ENCODE results near the gene UBE2E2.
"Not testable (repeated sequence)": the region's sequence is repeated elsewhere in the genome, so short reads cannot be mapped to it uniquely, and the experiment has no call there.

UBE2E2 gene

DNA sequence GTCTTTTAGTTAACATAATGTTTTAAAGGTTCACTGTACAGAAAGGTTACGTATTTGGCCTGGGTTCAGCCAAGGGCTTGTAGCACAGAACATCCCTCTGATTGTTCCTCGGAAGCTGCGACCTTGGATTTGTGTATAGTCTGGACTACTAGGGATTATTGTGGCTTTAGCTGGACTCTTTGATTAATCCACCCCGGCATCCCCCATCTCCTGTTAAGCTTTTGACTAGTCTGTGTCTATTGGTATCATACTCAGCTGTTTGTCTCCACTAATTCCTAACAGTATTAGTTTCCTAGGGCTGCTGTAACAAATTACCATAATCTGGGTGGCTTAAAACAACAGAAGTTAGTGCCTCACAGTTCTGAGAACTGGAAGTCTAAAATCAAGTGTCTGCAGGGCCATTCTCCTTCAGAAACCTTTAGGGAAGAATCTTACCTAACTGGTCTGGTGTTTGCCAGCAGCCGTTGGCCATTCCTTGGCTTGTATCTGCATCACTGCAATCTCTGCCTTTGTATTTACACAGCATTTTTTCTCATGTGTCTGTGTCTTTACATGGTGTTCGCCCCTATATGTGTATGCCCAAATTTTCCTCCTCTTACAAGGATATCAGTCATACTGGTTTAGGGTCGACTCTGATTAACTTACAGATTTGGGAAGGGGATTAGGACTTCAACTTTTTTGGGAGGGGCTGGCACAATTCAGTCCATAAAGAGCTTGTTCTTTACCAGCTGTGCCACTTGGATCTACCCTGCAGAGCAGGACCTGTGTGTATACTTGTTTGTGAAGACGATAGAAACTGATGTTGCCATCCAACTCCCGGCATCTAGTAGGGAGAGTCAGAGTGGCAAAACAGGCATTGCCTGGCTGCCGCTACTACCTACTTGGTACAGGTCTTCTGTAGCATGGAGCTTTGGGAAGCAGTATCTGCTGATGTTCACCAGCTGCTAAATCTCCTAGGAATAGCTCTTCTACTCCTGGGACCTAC lies 117.8 kb downstream of the UBE2E2 start:
- intact Hi-C loops (cut with micrococcal nuclease), result no loop called here

DNA sequence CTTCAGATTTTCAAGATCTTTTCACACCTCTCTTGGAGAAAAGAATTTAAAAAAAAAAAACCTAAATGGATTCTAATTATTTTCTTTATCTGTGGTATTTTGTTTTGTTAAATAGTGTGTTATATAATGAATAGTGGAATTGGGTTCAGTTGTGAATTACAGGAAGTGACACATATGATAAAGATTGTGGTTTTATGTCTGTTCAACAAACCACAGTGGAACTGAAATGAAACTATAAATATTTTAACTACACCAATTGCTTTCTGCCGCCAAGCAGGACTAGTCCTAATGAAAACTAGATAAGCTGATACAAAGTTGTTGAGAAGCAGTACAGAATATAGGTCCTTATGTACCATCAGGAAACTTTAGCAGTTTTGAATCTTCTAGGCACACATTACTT lies 121.6 kb downstream of the UBE2E2 start:
- Mint-ChIP-seq H3K4me3 (no peak overlapping the region), H3K4me1 (ENCODE audit: low read depth) (no peaks in the 10 kb centered on the region), H3K27me3 (no peaks in the 10 kb centered on the region), H3K27ac (no peak overlapping the region), H3K9me3 (no peaks in the 10 kb centered on the region), H3K36me3 (ENCODE audit: low read depth) (no peaks in the 10 kb centered on the region)
- intact Hi-C loops (cut with micrococcal nuclease), result no loop called here

More for the DNA sequence above, 117.8 kb downstream of the UBE2E2 start:
- Mint-ChIP-seq H3K27ac (no peak overlapping the region), H3K27me3 (no peaks in the 10 kb centered on the region), H3K36me3 (ENCODE audit: low read depth) (peaks cover 17% of the 10 kb centered on the region), H3K9me3 (peaks cover 27% of the 10 kb centered on the region), H3K4me3 (no peak overlapping the region), H3K4me1 (ENCODE audit: low read depth) (no peaks in the 10 kb centered on the region)

- Mint-ChIP-seq H3K36me3 (ENCODE audit: low read depth) (no peaks in the 10 kb centered on the region), H3K9me3 (no peaks in the 10 kb centered on the region), H3K4me3 (no peak overlapping the region), H3K4me1 (ENCODE audit: low read depth) (no peaks in the 10 kb centered on the region), H3K27me3 (no peaks in the 10 kb centered on the region), H3K27ac (no peak overlapping the region)
- intact Hi-C loops (cut with micrococcal nuclease), result no loop called here
These were observed 122.4 kb downstream of the UBE2E2 start for GRCh38 chr3:23325466-23326065.

GRCh38 chr3:23329471-23330105 lies 126.5 kb downstream of the UBE2E2 start:
- intact Hi-C loops (cut with micrococcal nuclease), result no loop called here
- H3K27ac Mint-ChIP-seq, result no peak overlapping the region
- H3K27me3 Mint-ChIP-seq, result no peaks in the 10 kb centered on the region
- H3K4me3 Mint-ChIP-seq, result no peak overlapping the region
- H3K36me3 Mint-ChIP-seq (ENCODE audit: low read depth), result no peaks in the 10 kb centered on the region
- no peaks in the 10 kb centered on the region for H3K9me3 Mint-ChIP-seq
- H3K4me1 Mint-ChIP-seq (ENCODE audit: low read depth), result peaks cover 6% of the 10 kb centered on the region

DNA sequence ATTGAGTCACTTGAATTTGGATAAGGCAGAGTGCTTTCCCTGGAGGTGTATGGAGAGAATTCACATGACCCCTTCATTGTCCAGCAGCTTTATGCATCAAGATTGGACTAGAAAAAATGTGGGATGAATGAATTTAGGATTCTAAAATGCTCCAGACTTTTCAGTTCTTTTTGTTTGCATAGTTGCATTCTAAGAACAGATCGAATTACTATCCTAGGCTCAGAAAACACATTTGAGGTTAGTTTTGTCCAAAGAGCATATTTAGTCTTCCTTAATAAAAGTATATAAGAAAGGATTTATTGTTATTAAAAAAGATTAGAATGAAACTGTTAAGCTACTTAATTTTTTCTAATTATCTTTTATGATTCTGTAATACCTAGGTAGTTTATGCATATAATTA lies 127.4 kb downstream of the UBE2E2 start:
- Mint-ChIP-seq H3K27ac (no peak overlapping the region), H3K27me3 (no peaks in the 10 kb centered on the region), H3K36me3 (ENCODE audit: low read depth) (no peaks in the 10 kb centered on the region), H3K4me1 (ENCODE audit: low read depth) (peaks cover 6% of the 10 kb centered on the region), H3K4me3 (no peak overlapping the region), H3K9me3 (no peaks in the 10 kb centered on the region)
- intact Hi-C loops (cut with micrococcal nuclease), result no loop called here

- no peaks in the 10 kb centered on the region for H3K27me3 Mint-ChIP-seq
- no peak overlapping the region for H3K27ac Mint-ChIP-seq
- intact Hi-C loops (cut with micrococcal nuclease), result no loop called here
- no peak overlapping the region for H3K4me3 Mint-ChIP-seq
- no peaks in the 10 kb centered on the region for H3K36me3 Mint-ChIP-seq (ENCODE audit: low read depth)
- no peaks in the 10 kb centered on the region for H3K9me3 Mint-ChIP-seq
- H3K4me1 Mint-ChIP-seq (ENCODE audit: low read depth), result peaks cover 6% of the 10 kb centered on the region
These were observed 128.2 kb downstream of the UBE2E2 start for GRCh38 chr3:23331141-23331935.

DNA sequence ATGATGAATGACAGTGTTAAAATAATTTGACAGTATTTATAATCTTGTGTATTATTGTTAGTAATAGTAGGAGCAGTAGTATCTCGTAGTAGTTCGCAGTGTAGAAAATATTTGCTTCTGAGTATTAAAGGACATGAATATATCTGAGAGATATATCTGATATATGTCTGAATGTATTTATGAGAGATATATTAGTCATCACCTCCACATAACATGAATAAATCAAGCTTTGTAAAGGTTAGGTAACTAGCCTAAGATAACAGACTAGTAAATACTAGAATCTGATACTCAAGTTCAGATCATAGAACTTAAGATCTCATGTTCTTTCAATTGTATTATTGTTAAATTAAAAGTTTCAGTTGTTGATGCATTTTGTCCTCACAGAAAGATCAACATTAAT lies 130.5 kb downstream of the UBE2E2 start:
- H3K27ac Mint-ChIP-seq, result no peak overlapping the region
- no peak overlapping the region for H3K4me3 Mint-ChIP-seq
- intact Hi-C loops (cut with micrococcal nuclease), result no loop called here
- no peaks in the 10 kb centered on the region for H3K9me3 Mint-ChIP-seq
- no peaks in the 10 kb centered on the region for H3K27me3 Mint-ChIP-seq
- no peaks in the 10 kb centered on the region for H3K36me3 Mint-ChIP-seq (ENCODE audit: low read depth)
- peaks cover 21% of the 10 kb centered on the region for H3K4me1 Mint-ChIP-seq (ENCODE audit: low read depth)

- H3K4me3 Mint-ChIP-seq; H3K27ac Mint-ChIP-seq; H3K27me3 Mint-ChIP-seq; H3K36me3 Mint-ChIP-seq (ENCODE audit: low read depth); intact Hi-C loops (cut with micrococcal nuclease); H3K9me3 Mint-ChIP-seq: not testable (repeated sequence)
- peaks cover 29% of the 10 kb centered on the region for H3K4me1 Mint-ChIP-seq (ENCODE audit: low read depth)
These were observed 133.7 kb downstream of the UBE2E2 start for GRCh38 chr3:23336853-23337252.

GRCh38 chr3:23341147-23341838 lies 138.2 kb downstream of the UBE2E2 start:
- H3K4me3 Mint-ChIP-seq, result no peak overlapping the region
- no peak overlapping the region for H3K27ac Mint-ChIP-seq
- H3K36me3 Mint-ChIP-seq (ENCODE audit: low read depth), result no peaks in the 10 kb centered on the region
- H3K9me3 Mint-ChIP-seq, result no peaks in the 10 kb centered on the region
- H3K4me1 Mint-ChIP-seq (ENCODE audit: low read depth), result peaks cover 32% of the 10 kb centered on the region
- intact Hi-C loops (cut with micrococcal nuclease), result no loop called here
- H3K27me3 Mint-ChIP-seq, result no peaks in the 10 kb centered on the region

- Mint-ChIP-seq H3K27me3 (no peaks in the 10 kb centered on the region), H3K4me3 (no peak overlapping the region), H3K27ac (no peak overlapping the region)
These were observed 139.2 kb downstream of the UBE2E2 start for GRCh38 chr3:23342343-23342742.

GRCh38 chr3:23343509-23343908 lies 140.4 kb downstream of the UBE2E2 start:
- intact Hi-C loops (cut with micrococcal nuclease), result no loop called here
- Mint-ChIP-seq H3K4me3 (no peak overlapping the region), H3K27me3 (no peaks in the 10 kb centered on the region), H3K9me3 (no peaks in the 10 kb centered on the region), H3K4me1 (ENCODE audit: low read depth) (peaks cover 18% of the 10 kb centered on the region), H3K36me3 (ENCODE audit: low read depth) (no peaks in the 10 kb centered on the region), H3K27ac (no peak overlapping the region)

More at GRCh38 chr3:23342343-23342742, 139.2 kb downstream of the UBE2E2 start:
- Mint-ChIP-seq H3K4me1 (ENCODE audit: low read depth) (peaks cover 30% of the 10 kb centered on the region), H3K9me3 (no peaks in the 10 kb centered on the region), H3K36me3 (ENCODE audit: low read depth) (no peaks in the 10 kb centered on the region)
- intact Hi-C loops (cut with micrococcal nuclease), result no loop called here

DNA sequence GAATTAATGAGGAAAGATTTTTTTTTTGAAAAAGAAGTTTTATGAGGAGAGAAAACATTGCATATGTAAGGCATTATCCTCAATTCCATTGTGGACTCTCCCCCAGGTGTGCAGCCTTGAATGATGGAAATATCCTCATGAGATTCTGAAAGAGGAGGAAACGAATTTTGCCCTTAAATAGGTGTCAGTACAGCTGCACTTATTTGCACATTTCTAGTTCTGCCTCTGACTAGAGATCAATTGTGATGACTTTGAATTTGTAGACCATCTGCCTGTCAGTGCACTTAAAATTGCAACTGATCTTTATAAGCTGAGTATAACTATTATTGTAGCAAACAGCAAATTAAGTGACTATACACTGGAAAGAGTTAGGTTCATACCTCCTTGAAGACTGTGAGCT lies 141.8 kb downstream of the UBE2E2 start:
- H3K4me1 Mint-ChIP-seq (ENCODE audit: low read depth), result peaks cover 16% of the 10 kb centered on the region
- peaks cover 11% of the 10 kb centered on the region for H3K36me3 Mint-ChIP-seq (ENCODE audit: low read depth)
- no peaks in the 10 kb centered on the region for H3K27me3 Mint-ChIP-seq
- H3K27ac Mint-ChIP-seq, result no peak overlapping the region
- H3K4me3 Mint-ChIP-seq, result no peak overlapping the region
- H3K9me3 Mint-ChIP-seq, result peaks cover 10% of the 10 kb centered on the region
- intact Hi-C loops (cut with micrococcal nuclease), result no loop called here

GRCh38 chr3:23349444-23349843 lies 146.3 kb downstream of the UBE2E2 start:
- H3K27ac Mint-ChIP-seq; H3K27me3 Mint-ChIP-seq; H3K4me1 Mint-ChIP-seq (ENCODE audit: low read depth); intact Hi-C loops (cut with micrococcal nuclease); H3K4me3 Mint-ChIP-seq: not testable (repeated sequence)
- Mint-ChIP-seq H3K9me3 (peaks cover 34% of the 10 kb centered on the region), H3K36me3 (ENCODE audit: low read depth) (peaks cover 11% of the 10 kb centered on the region)
